Measurements from ENCODE around the gene CD6. TPM values are rescaled to one million over a fixed set of nuclear protein-coding genes. Genes with fewer than 3 reads are reported as not detected.
A peak's percentile ranks its signal among the peaks of the same experiment; 100 is the strongest.

The CD6 gene
- total RNA-seq, 1 donor from 2014 or later, result not detected

DNA sequence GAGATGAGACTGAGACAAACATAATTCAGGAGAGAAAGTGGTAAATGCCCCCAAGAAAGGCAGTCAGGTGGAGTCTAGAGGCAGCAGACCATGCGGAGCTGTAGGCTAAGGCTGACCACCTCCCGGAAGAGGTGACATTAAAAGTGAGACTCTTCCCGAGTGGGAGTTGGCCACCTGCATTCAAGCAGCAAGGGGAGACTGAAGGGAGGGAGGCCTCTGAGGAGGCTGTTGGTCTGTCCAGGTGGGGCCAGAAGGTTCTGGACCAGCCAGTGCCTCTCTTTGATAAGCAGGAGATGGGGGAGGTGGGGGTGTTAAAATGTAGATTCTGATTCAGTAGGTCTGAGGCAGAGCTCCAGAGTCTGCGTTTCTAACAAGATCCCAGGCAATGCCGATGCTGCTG is 37.5 kb downstream of the CD6 start:
- no peak for DNase-seq (ENCODE audit: low read depth)
- Histone ChIP-seq H3K36me3 (ENCODE audit: control insufficient read depth, insufficient read depth, low read length) (no peaks in the 10 kb centered on the region), H3K4me3 (ENCODE audit: low read depth, low read length) (no peak overlapping the region), H3K27me3 (ENCODE audit: control insufficient read depth, insufficient read depth, low read length) (peaks cover 2% of the 10 kb centered on the region)
- FAIRE-seq, result no peak
- no peak for TF ChIP-seq CTCF (IDR thresholded peaks at IDR 0.05; ENCODE audit: insufficient read depth, low read length, severe bottlenecking)

GRCh38 chr11:61009392-61010275 is 38.2 kb downstream of the CD6 start:
- Histone ChIP-seq H3K27me3 (ENCODE audit: control insufficient read depth, insufficient read depth, low read length) (peaks cover 2% of the 10 kb centered on the region), H3K36me3 (ENCODE audit: control insufficient read depth, insufficient read depth, low read length) (no peaks in the 10 kb centered on the region), H3K4me3 (ENCODE audit: low read depth, low read length) (no peak overlapping the region)
- FAIRE-seq (no peak), DNase-seq (ENCODE audit: low read depth) (no peak)
- no peak for TF ChIP-seq CTCF (IDR thresholded peaks at IDR 0.05; ENCODE audit: insufficient read depth, low read length, severe bottlenecking)

DNA sequence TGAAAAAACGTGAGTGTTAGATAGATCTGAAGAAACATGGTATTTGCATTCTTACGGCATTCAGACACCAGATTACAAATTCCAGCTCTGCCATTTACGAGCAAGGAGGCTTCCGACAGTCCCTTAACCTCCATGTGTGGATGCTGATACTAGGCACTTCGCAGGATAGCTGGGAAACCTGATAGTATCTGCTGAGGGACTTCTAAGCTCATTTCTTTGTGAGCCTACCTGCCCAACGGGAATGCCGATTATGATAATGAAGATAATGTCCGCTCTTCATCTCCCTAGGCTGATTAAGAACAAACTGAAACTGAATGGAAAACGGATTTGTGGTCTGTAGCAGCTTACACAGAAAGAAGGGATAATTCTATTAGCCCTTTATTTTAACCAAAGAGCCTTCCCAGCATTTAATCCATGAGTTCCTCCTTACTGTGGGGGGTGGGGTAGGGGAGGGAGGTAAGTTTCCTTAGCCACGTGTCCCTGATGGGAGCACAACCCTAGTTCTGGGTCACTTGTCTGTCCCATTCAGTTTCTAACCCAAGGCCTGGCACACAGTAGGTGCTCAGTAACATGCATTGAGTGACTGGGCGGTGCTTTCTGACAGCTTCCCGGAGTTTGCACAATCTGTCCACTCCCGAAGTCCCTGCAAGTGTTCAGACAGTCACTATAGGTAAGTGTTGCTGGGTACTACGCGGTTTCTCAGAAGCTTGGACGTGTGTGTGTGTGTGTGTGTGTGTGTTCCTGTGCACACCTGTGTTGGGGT is 39.2 kb downstream of the CD6 start:
- DNase-seq (ENCODE audit: low read depth), result no peak
- H3K36me3 ChIP-seq (ENCODE audit: control insufficient read depth, insufficient read depth, low read length), result no peaks in the 10 kb centered on the region
- no peak overlapping the region for H3K4me3 ChIP-seq (ENCODE audit: low read depth, low read length)
- no peak for TF ChIP-seq CTCF (IDR thresholded peaks at IDR 0.05; ENCODE audit: insufficient read depth, low read length, severe bottlenecking)
- H3K27me3 ChIP-seq (ENCODE audit: control insufficient read depth, insufficient read depth, low read length), result peaks cover 2% of the 10 kb centered on the region
- FAIRE-seq, result peak; percentile 28

- FAIRE-seq, result no peak
Measured at GRCh38 chr11:61011229-61011870, 39.9 kb downstream of the CD6 start.

More at GRCh38 chr11:61011229-61011870, 39.9 kb downstream of the CD6 start:
- no peak overlapping the region for H3K4me3 ChIP-seq (ENCODE audit: low read depth, low read length)
- TF ChIP-seq CTCF (IDR thresholded peaks at IDR 0.05; ENCODE audit: insufficient read depth, low read length, severe bottlenecking), result no peak
- no peaks in the 10 kb centered on the region for H3K36me3 ChIP-seq (ENCODE audit: control insufficient read depth, insufficient read depth, low read length)
- DNase-seq (ENCODE audit: low read depth), result no peak
- peaks cover 4% of the 10 kb centered on the region for H3K27me3 ChIP-seq (ENCODE audit: control insufficient read depth, insufficient read depth, low read length)
